HEK293 (cell line): Measurements from ENCODE around the gene NOS1AP.

ENCODE experiments used
- CTCF ChIP-seq: fragments of 450-650 bp; formaldehyde crosslinking; IDR thresholded peaks from 2 replicates; pipeline ENCODE4 v1.5.1; 2016; ENCODE audit warnings: missing biosample characterization, missing genetic modification characterization
- HOXA7 ChIP-seq: sonication (generic); formaldehyde crosslinking; IDR thresholded peaks from 2 replicates; pipeline ENCODE4 v1.8.1; 2022; ENCODE audit warnings: missing genetic modification reagents, borderline replicate concordance
- OVOL3 ChIP-seq: fragments of 450-650 bp; formaldehyde crosslinking; IDR thresholded peaks from 2 replicates; pipeline ENCODE4 v1.5.1; 2016; ENCODE audit warnings: missing biosample characterization, missing genetic modification characterization
- ZBTB17 ChIP-seq: fragments of 450-650 bp; formaldehyde crosslinking; IDR thresholded peaks from 2 replicates; pipeline ENCODE4 v1.5.1; 2016; ENCODE audit warnings: missing biosample characterization, missing genetic modification characterization
- ZNF114 ChIP-seq: fragments of 450-650 bp; formaldehyde crosslinking; IDR thresholded peaks from 2 replicates; pipeline ENCODE4 v1.5.0; 2017; ENCODE audit warnings: missing biosample characterization, missing genetic modification characterization
- ZNF24 ChIP-seq: fragments of 450-650 bp; formaldehyde crosslinking; IDR thresholded peaks from 2 replicates; pipeline ENCODE4 v1.5.1; 2016; ENCODE audit warnings: missing biosample characterization, missing genetic modification characterization
- ZNF670 ChIP-seq: fragments of 450-650 bp; formaldehyde crosslinking; IDR thresholded peaks from 2 replicates; pipeline ENCODE4 v1.5.1; 2016; ENCODE audit warnings: missing biosample characterization, missing genetic modification characterization, low read depth
- ZNF777 ChIP-seq: fragments of 450-650 bp; formaldehyde crosslinking; IDR thresholded peaks from 2 replicates; pipeline ENCODE4 v1.5.1; 2017; ENCODE audit warnings: missing biosample characterization, missing genetic modification characterization, borderline replicate concordance
- TF ChIP-seq, protein P1 (sequence below): fragments of 450-650 bp; formaldehyde crosslinking; IDR thresholded peaks from 2 replicates; pipeline ENCODE4 v1.5.1; 2016; ENCODE audit warnings: missing biosample characterization, missing genetic modification characterization
- TF ChIP-seq, protein P2 (sequence below): fragments of 450-650 bp; formaldehyde crosslinking; IDR thresholded peaks from 2 replicates; pipeline ENCODE4 v1.5.1; 2016; ENCODE audit warnings: missing biosample characterization, missing genetic modification characterization
- TF ChIP-seq, protein P3 (sequence below): fragments of 450-650 bp; formaldehyde crosslinking; IDR thresholded peaks from 2 replicates; pipeline ENCODE4 v1.5.1; 2016; ENCODE audit warnings: missing biosample characterization, missing genetic modification characterization

GRCh38 chr1:162363823-162364222 is 294.3 kb downstream of the NOS1AP start:
- TF ChIP-seq ZBTB17 (tag by site-specific recombination) (no peak), CTCF (no peak), HOXA7 (CRISPR knock-in tag) (no peak), ZNF24 (tag by site-specific recombination) (no peak), ZNF670 (tag by site-specific recombination) (no peak), ZNF777 (tag by site-specific recombination) (no peak), ZNF114 (tag by site-specific recombination) (no peak), OVOL3 (tag by site-specific recombination) (no peak)
- TF ChIP-seq, protein P1, sequence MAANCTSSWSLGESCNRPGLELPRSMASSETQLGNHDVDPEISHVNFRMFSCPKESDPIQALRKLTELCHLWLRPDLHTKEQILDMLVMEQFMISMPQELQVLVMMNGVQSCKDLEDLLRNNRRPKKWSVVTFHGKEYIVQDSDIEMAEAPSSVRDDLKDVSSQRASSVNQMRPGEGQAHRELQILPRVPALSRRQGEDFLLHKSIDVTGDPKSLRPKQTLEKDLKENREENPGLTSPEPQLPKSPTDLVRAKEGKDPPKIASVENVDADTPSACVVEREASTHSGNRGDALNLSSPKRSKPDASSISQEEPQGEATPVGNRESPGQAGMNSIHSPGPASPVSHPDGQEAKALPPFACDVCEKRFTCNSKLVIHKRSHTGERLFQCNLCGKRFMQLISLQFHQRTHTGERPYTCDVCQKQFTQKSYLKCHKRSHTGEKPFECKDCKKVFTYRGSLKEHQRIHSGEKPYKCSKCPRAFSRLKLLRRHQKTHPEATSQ (tag by site-specific recombination): no peak
- TF ChIP-seq, protein P2, sequence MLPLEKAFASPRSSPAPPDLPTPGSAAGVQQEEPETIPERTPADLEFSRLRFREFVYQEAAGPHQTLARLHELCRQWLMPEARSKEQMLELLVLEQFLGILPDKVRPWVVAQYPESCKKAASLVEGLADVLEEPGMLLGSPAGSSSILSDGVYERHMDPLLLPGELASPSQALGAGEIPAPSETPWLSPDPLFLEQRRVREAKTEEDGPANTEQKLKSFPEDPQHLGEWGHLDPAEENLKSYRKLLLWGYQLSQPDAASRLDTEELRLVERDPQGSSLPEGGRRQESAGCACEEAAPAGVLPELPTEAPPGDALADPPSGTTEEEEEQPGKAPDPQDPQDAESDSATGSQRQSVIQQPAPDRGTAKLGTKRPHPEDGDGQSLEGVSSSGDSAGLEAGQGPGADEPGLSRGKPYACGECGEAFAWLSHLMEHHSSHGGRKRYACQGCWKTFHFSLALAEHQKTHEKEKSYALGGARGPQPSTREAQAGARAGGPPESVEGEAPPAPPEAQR (tag by site-specific recombination): no peak
- TF ChIP-seq, protein P3, sequence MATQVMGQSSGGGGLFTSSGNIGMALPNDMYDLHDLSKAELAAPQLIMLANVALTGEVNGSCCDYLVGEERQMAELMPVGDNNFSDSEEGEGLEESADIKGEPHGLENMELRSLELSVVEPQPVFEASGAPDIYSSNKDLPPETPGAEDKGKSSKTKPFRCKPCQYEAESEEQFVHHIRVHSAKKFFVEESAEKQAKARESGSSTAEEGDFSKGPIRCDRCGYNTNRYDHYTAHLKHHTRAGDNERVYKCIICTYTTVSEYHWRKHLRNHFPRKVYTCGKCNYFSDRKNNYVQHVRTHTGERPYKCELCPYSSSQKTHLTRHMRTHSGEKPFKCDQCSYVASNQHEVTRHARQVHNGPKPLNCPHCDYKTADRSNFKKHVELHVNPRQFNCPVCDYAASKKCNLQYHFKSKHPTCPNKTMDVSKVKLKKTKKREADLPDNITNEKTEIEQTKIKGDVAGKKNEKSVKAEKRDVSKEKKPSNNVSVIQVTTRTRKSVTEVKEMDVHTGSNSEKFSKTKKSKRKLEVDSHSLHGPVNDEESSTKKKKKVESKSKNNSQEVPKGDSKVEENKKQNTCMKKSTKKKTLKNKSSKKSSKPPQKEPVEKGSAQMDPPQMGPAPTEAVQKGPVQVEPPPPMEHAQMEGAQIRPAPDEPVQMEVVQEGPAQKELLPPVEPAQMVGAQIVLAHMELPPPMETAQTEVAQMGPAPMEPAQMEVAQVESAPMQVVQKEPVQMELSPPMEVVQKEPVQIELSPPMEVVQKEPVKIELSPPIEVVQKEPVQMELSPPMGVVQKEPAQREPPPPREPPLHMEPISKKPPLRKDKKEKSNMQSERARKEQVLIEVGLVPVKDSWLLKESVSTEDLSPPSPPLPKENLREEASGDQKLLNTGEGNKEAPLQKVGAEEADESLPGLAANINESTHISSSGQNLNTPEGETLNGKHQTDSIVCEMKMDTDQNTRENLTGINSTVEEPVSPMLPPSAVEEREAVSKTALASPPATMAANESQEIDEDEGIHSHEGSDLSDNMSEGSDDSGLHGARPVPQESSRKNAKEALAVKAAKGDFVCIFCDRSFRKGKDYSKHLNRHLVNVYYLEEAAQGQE (tag by site-specific recombination): no peak
